ENCODE measurements around the gene GPC5. TPM values are rescaled to one million over a fixed set of nuclear protein-coding genes. Genes with fewer than 3 reads are reported as not detected.

Gene GPC5
- total RNA-seq, 2 donors from 2014 or later, result 0.37 to 0.52 TPM

GRCh38 chr13:91572944-91573598 lies 174.7 kb downstream of the GPC5 start:
- no peak for DNase-seq (ENCODE audit: low spot score)
- intact Hi-C loops (cut with DNase I), result no loop called here

- intact Hi-C loops (cut with DNase I), result no loop called here
- no peak for DNase-seq (ENCODE audit: low spot score)
Observed at GRCh38 chr13:91574766-91575165, 176.3 kb downstream of the GPC5 start.

DNA sequence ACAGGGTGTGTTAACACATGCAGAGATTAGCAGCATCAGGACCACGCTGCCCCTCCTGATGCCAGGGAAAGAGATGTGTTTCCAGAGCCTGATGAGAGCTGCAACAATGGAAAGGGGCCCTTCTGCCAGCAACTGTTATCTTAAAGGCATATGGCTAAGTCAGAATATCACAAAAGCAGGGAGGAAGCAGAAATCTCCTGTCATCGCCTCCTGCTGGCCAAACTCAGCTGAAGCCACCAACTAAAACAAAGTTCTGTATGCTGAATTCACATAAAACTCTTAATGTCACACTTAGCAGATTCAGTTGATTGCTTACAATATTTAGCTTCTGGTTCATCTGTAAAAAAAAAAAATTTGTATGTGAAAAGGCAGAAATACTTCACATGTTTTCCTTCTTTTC lies 178.2 kb downstream of the GPC5 start:
- intact Hi-C loops (cut with DNase I), result no loop called here

GRCh38 chr13:91579320-91579719 lies 180.9 kb downstream of the GPC5 start:
- no peak for DNase-seq (ENCODE audit: low spot score)

More for the DNA sequence above, 178.2 kb downstream of the GPC5 start:
- no peak for DNase-seq (ENCODE audit: low spot score)

DNA sequence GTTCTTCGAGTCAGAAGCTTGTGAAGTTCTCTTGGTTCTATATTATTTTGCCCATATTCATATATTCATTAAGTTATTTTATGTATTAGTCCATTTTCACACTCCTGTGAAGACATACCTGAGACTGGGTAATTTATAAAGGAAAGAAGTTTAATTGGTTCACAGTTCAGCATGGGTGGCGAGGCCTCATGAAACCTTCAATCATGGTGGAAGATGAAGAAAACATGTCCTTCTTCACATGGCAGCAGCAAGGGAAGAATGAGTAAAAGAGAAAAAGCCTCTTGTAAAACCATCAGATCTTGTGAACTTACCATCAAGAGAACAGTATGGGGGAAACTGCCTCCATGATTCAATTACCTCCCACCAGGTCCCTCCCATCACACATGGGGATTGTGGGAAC lies 182.3 kb downstream of the GPC5 start:
- no peak for DNase-seq (ENCODE audit: low spot score)
- intact Hi-C loops (cut with DNase I), result no loop called here

More at GRCh38 chr13:91579320-91579719, 180.9 kb downstream of the GPC5 start:
- intact Hi-C loops (cut with DNase I), result no loop called here

DNA sequence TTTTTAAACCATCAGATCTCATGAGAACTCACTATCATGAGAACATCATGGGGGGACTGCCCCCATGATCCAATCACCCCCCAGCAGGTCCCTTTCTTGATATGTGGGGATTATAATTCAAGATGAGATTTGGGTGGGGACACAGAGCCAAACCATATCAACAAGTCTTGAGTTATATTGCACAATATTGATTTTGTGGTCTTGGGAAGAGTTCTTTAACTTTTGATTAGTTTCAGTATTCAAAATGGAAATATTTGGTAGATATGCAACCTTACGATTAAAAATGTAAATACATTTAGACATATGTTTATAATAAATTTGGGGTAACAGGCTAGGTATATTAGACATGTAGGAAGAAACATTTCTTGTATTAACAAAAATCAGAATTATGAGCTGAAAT lies 188.2 kb downstream of the GPC5 start:
- intact Hi-C loops (cut with DNase I), result no loop called here
- no peak for DNase-seq (ENCODE audit: low spot score)

GRCh38 chr13:91588541-91588940 lies 190.1 kb downstream of the GPC5 start:
- intact Hi-C loops (cut with DNase I), result no loop called here
- no peak for DNase-seq (ENCODE audit: low spot score)

- intact Hi-C loops (cut with DNase I), result loop anchor here in 1 of 2 donors (5.0 kb wide), 1 partner anchor 635 kb away; no protein-coding TSS in a partner anchor
- no peak for DNase-seq (ENCODE audit: low spot score)
Observed at GRCh38 chr13:91592056-91593014, 193.9 kb downstream of the GPC5 start.

- DNase-seq (ENCODE audit: low spot score), result no peak
- intact Hi-C loops (cut with DNase I), result loop anchor here in 1 of 2 donors (5.0 kb wide), 1 partner anchor 636 kb away; no protein-coding TSS in a partner anchor
Observed at GRCh38 chr13:91593456-91593855, 195.0 kb downstream of the GPC5 start.

- intact Hi-C loops (cut with DNase I), result loop anchor here in 1 of 2 donors (5.0 kb wide), 1 partner anchor 637 kb away; no protein-coding TSS in a partner anchor
- no peak for DNase-seq (ENCODE audit: low spot score)
Observed at GRCh38 chr13:91594061-91594460, 195.6 kb downstream of the GPC5 start.

DNA sequence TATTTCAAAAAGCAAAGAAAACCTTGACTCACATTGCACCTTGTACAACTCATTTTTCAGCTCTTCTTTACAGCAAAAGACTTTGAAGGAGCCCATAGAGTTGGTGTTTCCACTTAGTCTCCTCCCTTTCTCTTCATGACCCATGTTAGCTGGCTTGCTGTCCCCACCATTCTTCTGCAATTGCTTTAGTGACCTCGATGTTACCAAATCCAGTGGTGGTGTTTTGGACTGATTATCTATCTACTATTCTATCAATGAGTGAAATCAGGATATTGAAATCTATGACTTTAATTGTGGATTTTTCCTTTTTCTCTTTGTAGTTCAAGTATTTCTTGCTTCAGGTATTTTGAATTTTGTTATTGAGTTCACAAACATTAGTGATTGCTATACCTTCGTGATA lies 197.3 kb downstream of the GPC5 start:
- no peak for DNase-seq (ENCODE audit: low spot score)

DNA sequence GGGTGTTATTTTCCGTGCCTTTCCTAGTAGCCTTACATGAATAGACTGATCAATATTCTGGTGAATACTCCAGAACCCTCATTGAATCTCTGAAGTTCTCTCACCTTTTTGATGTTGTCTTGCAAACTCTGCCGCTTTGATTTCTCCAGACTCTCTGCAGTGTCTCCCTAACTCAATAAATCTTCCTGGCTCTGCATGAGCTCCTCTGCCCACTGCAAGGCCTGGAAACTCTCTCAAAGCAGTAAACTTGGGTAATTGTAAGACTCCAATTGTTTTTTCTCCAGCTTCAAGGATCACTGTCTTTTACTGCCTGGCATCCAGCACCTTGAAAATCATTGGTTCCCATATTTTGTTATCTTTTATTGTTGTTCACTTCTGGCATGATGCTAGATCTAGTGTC lies 198.4 kb downstream of the GPC5 start:
- intact Hi-C loops (cut with DNase I), result no loop called here
- no peak for DNase-seq (ENCODE audit: low spot score)

More for the DNA sequence above, 197.3 kb downstream of the GPC5 start:
- intact Hi-C loops (cut with DNase I), result no loop called here

DNA sequence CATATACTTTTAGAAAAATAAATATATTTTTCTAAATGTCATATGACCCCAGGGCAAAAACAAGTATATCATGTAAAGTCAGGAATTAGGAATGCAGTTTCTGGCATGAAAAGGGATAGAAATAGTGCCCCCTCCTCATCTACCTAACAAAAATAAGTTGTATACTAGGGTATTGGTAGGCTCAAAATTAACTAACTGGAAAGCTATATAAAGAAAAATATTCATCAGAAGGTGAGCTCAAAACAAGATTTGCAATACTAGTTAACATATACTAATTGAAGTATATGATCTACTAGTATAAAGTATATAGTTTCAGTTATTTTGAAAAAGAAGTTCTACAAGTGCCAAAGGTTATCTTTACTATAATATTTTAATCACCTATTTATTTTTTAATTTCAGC lies 200.2 kb downstream of the GPC5 start:
- no peak for DNase-seq (ENCODE audit: low spot score)
- intact Hi-C loops (cut with DNase I), result no loop called here

- no peak for DNase-seq (ENCODE audit: low spot score)
- intact Hi-C loops (cut with DNase I), result no loop called here
Observed at GRCh38 chr13:91601273-91601672, 202.9 kb downstream of the GPC5 start.

DNA sequence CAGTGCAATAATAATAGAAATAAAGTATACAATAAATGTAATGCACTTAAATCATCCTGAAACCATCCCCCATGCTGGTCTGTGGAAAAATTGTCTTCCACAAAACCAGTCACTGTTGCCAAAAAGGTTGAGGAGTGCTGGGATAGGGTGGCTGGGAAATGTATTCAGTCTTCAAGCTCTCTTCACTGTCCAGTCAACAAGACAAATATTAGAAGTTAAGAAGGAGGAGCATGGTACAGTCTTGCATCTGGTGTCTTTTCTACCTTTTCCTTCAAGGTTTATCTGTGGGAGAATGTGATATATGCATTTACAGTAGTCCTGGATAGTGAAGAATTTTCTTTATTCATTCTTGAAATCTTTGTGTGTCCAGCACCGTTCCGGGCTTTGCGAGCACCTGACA lies 203.4 kb downstream of the GPC5 start:
- intact Hi-C loops (cut with DNase I), result no loop called here
- DNase-seq (ENCODE audit: low spot score), result no peak

- no peak for DNase-seq (ENCODE audit: low spot score)
- intact Hi-C loops (cut with DNase I), result no loop called here
Observed at GRCh38 chr13:91609353-91609752, 210.9 kb downstream of the GPC5 start.

- DNase-seq (ENCODE audit: low spot score), result no peak
- intact Hi-C loops (cut with DNase I), result no loop called here
Observed at GRCh38 chr13:91618315-91618714, 219.9 kb downstream of the GPC5 start.

DNA sequence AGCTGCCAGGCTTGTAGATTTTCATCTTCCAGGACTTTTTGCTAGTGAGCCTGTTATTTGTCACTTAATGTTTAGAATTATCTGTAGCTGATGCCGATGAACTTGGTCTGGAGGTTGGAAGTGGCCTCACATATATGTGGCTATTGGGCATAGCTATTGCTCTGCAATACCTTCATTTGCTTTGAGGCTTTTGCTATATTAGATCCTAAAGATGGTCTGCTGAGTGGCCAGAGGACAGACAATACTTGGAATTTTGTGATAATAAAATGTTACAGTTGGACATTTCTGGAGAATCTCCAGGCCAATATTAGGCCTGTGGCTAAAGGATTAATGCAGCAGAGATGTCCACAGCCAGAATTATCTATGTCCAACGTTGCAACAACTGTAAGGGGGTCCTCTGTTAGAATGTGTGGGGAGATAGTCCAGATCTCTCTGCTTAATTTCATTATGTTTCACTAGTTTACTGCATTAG lies 222.3 kb downstream of the GPC5 start:
- intact Hi-C loops (cut with DNase I), result no loop called here
- no peak for DNase-seq (ENCODE audit: low spot score)

DNA sequence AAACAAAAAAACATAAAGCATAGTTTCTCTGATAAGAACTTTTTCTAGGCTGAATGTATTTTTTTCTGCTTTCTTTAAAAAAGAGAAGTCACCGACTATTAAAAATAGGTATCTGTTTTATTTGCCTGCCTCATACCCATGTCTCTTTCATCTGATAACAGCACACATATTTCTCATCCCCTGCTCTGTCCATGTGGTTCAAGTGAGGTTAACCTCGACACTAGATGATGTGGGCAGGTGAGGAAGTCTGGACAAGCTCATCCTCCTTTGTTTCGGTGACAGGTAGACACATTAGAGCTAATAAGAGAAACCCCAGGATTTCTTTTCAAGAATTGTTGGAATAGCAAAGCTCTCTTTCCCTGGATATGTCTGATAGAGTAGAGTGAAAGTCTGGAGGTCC lies 222.7 kb downstream of the GPC5 start:
- DNase-seq (ENCODE audit: low spot score), result no peak
- intact Hi-C loops (cut with DNase I), result no loop called here

- intact Hi-C loops (cut with DNase I), result no loop called here
- no peak for DNase-seq (ENCODE audit: low spot score)
Observed at GRCh38 chr13:91621963-91622362, 223.5 kb downstream of the GPC5 start.

Data from posterior vena cava (tissue), 2 donors.